Right lobe of liver (tissue), 4 donors: ENCODE data around the gene PRIMPOL.

Experiments used
- POLR2A ChIP-seq: fragments of 450-650 bp; IDR thresholded peaks from one replicate; pipeline ENCODE4 v1.6.1; 2017; ENCODE audit warnings: antibody characterized with exemption, mild to moderate bottlenecking
- TF ChIP-seq, protein P1 (sequence below), 4 donors: fragments of 200-600 bp in 3 of 4; fragments of 450-650 bp in 1 of 4; IDR thresholded peaks; one replicate each; pipeline versions ENCODE4 v1.5.1 to v1.8.0; 2016 to 2022; ENCODE audit warnings: antibody characterized with exemption in 4 of 4, mild to moderate bottlenecking in 2 of 4
- donor health status: DM: no; HTN: no; CAD: no.
- donor health status: DM: no; HTN: no; CAD: no.
- donor health status: DM: no; HTN: yes; CAD: no.

DNA sequence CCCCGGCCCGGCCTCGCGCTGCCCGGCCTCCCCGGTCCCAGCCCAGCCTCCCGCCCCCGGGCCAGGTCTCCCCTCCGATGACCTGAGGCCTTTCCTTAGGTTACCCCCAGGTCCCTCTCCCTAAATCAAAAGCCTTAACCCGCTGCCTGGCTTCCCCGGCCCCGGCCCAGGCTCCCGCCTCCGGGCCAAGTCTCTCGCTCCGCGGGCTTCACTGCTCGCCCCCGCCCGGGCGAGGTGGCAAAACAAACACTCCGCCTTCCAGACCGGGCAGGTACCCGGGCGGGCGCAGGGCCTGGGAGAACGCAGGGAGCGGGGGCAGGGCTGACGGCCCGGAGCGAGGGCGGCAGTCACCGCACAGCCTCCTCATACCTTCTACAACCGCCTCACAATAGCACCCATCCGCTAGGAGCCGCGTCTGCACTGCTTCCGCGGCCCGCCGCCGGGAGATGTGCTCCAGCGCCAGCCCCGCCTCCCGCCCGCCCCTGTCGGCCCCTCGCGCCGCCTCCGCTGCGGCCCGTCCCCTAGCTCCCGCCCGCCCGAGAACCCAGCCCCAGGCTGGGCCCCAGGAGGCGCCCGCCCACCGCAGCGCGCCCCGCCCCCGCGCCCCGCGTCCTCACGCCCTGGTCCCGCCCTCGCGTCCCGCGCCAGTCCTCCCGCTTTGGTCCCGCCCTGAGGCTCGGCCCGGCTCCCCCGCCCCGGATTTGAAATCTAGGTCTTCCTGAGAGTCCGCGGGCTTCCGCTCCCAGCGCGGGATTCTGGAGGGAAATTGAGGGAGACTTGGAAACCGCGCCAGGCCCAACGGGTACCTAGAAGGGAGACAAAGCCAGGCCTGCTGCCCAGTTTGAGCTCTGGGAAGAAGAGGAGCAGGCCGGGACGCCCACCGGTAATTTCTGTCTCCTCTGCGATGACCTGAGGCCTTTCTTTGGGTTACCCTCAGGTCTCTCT, at the start of gene PRIMPOL, which contains the start of gene CASP3:
- TF ChIP-seq, protein P1, sequence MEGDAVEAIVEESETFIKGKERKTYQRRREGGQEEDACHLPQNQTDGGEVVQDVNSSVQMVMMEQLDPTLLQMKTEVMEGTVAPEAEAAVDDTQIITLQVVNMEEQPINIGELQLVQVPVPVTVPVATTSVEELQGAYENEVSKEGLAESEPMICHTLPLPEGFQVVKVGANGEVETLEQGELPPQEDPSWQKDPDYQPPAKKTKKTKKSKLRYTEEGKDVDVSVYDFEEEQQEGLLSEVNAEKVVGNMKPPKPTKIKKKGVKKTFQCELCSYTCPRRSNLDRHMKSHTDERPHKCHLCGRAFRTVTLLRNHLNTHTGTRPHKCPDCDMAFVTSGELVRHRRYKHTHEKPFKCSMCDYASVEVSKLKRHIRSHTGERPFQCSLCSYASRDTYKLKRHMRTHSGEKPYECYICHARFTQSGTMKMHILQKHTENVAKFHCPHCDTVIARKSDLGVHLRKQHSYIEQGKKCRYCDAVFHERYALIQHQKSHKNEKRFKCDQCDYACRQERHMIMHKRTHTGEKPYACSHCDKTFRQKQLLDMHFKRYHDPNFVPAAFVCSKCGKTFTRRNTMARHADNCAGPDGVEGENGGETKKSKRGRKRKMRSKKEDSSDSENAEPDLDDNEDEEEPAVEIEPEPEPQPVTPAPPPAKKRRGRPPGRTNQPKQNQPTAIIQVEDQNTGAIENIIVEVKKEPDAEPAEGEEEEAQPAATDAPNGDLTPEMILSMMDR (IDR thresholded peaks at IDR 0.05): peak; percentile 13 to 44 (median 22)
- peak; percentile 96 for TF ChIP-seq POLR2A
